Natural killer cell (primary cell): ENCODE data around the gene ZDHHC17. TPM values are rescaled to one million over a fixed set of nuclear protein-coding genes. Genes with fewer than 3 reads are reported as not detected.

ENCODE experiments used
- ATAC-seq, 3 donors: fragments of 150-1000 bp in 2 of 3; fragments of 200-7000 bp in 1 of 3; cut with Tn5 transposase; 1 replicate in 1 of 3; 2 replicates in 2 of 3; pipeline ENCODE4 v1.10.0; 2021; ENCODE audit warnings: mild to moderate bottlenecking in 2 of 3, moderate library complexity in 2 of 3
- DNase-seq, 2 donors: peaks; one replicate each; pipeline versions ENCODE4 v3.0.0 to v3.0.0-alpha.2; 2013 to 2021; ENCODE audit warnings: mixed read lengths in 1 of 2
- H3K27ac ChIP-seq: one replicate; pipeline ENCODE4 v1.5.1; 2013; ENCODE audit warnings: mild to moderate bottlenecking, low read length
- H3K27me3 ChIP-seq: one replicate; pipeline ENCODE4 v1.6.1; 2013; ENCODE audit warnings: low read length; ENCODE audit not compliant: control insufficient read depth, insufficient read depth
- H3K36me3 ChIP-seq: one replicate; pipeline ENCODE4 v1.6.1; 2013; ENCODE audit warnings: low read length; ENCODE audit not compliant: control insufficient read depth, insufficient read depth
- H3K4me1 ChIP-seq: one replicate; pipeline ENCODE4 v1.6.1; 2013; ENCODE audit warnings: low read length; ENCODE audit not compliant: control insufficient read depth, insufficient read depth
- H3K4me3 ChIP-seq: one replicate; pipeline ENCODE4 v1.5.1; 2013; ENCODE audit warnings: low read length
- H3K9me3 ChIP-seq: one replicate; pipeline ENCODE4 v1.6.1; 2013; ENCODE audit warnings: low read length; ENCODE audit not compliant: control insufficient read depth, insufficient read depth
- H3K27ac Mint-ChIP-seq, 2 donors: one replicate each; pipeline ENCODE4 v1.8.0; 2022; ENCODE audit warnings: mild to moderate bottlenecking in 2 of 2, mixed read lengths in 2 of 2, moderate library complexity in 1 of 2
- H3K27me3 Mint-ChIP-seq, 2 donors: one replicate each; pipeline ENCODE4 v1.8.0; 2022; ENCODE audit warnings: low read depth in 2 of 2, mixed read lengths in 2 of 2
- H3K36me3 Mint-ChIP-seq: one replicate; pipeline ENCODE4 v1.8.0; 2022; ENCODE audit warnings: mixed read lengths
- H3K4me1 Mint-ChIP-seq, 2 donors: one replicate each; pipeline ENCODE4 v1.8.0; 2022; ENCODE audit warnings: mixed read lengths in 2 of 2
- H3K4me3 Mint-ChIP-seq: one replicate; pipeline ENCODE4 v1.8.0; 2022; ENCODE audit warnings: mild to moderate bottlenecking, moderate library complexity, mixed read lengths
- H3K9me3 Mint-ChIP-seq, 2 donors: one replicate each; pipeline ENCODE4 v1.8.0; 2022; ENCODE audit warnings: mixed read lengths in 2 of 2
- WGBS: methylation state at CpG from one replicate; pipeline ENCODE4 v1.1.7; 2013; ENCODE audit warnings: missing lambda C conversion rate; ENCODE audit not compliant: insufficient coverage; 5-methylcytosine and 5-hydroxymethylcytosine counted together
- intact Hi-C: fragments of 100-400 bp; cut with micrococcal nuclease; formaldehyde crosslinking; loops from one replicate; pipeline ENCODE4 v1.14.2; 2022
- total RNA-seq, 4 donors: library from RNA; stranded (reverse); fragments of 120-200 nt in 1 of 4; gene quantifications; one replicate each; pipeline versions ENCODE4 v1.2.3 to v1.2.4, GENCODE V29; 2013 to 2022
- TF ChIP-seq, protein P1 (sequence below): fragments of 200-600 bp; IDR thresholded peaks from one replicate; pipeline ENCODE4 v1.8.0; 2022; ENCODE audit warnings: antibody characterized with exemption

Gene ZDHHC17
- total RNA-seq, 3 donors from 2014 or later (not counting 1 experiment from before 2014, with no cell fraction given), result 55.2 to 63.9 (median 58.4) TPM

DNA sequence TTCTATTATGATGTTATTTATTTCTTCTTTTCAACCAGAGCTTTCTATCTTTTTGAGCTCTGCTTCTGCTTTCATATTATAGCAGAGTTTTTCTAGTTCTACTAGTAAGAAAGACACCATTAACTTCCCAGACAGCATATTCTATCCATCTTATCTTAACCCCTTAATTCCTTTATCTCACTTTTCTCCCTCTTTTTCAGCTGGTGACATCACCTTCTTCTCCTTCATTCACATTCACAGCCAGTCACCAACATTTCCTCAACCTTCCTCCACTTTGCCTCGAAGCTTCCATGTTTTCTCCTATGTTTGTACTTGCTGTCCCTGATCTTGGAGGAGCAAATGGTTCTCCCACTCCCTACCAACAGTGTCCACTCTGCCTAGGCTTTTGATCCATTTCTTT is 118.5 kb downstream of the ZDHHC17 start:
- H3K27ac ChIP-seq, result no peak overlapping the region
- TF ChIP-seq, protein P1, sequence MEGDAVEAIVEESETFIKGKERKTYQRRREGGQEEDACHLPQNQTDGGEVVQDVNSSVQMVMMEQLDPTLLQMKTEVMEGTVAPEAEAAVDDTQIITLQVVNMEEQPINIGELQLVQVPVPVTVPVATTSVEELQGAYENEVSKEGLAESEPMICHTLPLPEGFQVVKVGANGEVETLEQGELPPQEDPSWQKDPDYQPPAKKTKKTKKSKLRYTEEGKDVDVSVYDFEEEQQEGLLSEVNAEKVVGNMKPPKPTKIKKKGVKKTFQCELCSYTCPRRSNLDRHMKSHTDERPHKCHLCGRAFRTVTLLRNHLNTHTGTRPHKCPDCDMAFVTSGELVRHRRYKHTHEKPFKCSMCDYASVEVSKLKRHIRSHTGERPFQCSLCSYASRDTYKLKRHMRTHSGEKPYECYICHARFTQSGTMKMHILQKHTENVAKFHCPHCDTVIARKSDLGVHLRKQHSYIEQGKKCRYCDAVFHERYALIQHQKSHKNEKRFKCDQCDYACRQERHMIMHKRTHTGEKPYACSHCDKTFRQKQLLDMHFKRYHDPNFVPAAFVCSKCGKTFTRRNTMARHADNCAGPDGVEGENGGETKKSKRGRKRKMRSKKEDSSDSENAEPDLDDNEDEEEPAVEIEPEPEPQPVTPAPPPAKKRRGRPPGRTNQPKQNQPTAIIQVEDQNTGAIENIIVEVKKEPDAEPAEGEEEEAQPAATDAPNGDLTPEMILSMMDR, result no peak
- H3K27me3 ChIP-seq, result peaks cover 11% of the 10 kb centered on the region
- DNase-seq (no peak), ATAC-seq (no peak)
- H3K9me3 ChIP-seq, result no peaks in the 10 kb centered on the region
- H3K36me3 ChIP-seq, result no peaks in the 10 kb centered on the region
- H3K4me3 Mint-ChIP-seq, result no peak overlapping the region
- H3K4me1 Mint-ChIP-seq, result peaks cover 13 to 15% of the 10 kb centered on the region in 2 donors
- H3K9me3 Mint-ChIP-seq, result no peaks in the 10 kb centered on the region
- H3K36me3 Mint-ChIP-seq, result no peaks in the 10 kb centered on the region
- intact Hi-C loops, result no loop called here
- H3K4me1 ChIP-seq, result peaks cover 13% of the 10 kb centered on the region
- no peak overlapping the region for H3K4me3 ChIP-seq
- H3K27ac Mint-ChIP-seq, result no peak overlapping the region
- WGBS, result 73% methylated on average over 1 of the region's 1 CpG
- peaks cover 19 to 33% of the 10 kb centered on the region in 2 donors for H3K27me3 Mint-ChIP-seq

DNA sequence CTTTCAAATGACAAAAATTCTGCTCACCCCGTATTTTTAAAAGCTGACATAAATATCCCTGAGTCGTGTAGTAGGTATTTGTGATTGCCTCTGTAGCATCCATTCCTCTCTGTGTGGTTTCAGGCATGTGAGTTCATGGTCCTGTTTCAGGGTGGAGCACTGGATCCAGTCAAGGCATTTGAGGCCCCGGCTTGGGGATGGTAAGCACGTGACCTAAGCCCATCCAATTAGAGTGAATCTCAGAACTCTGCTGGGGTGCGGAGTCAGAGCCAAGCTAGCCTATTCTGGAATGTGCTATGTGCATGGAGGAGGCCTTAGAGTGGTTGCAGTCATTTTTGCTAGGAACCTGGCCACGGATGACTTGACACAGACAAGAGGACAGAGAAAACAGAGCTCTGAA is 119.2 kb downstream of the ZDHHC17 start:
- H3K27me3 ChIP-seq, result peaks cover 5% of the 10 kb centered on the region
- ATAC-seq (no peak), DNase-seq (no peak)
- TF ChIP-seq, protein P1, result no peak
- Mint-ChIP-seq H3K27me3 (peaks cover 12 to 27% of the 10 kb centered on the region in 2 donors), H3K36me3 (no peaks in the 10 kb centered on the region), H3K9me3 (no peaks in the 10 kb centered on the region), H3K27ac (no peak overlapping the region), H3K4me1 (peaks cover 11 to 13% of the 10 kb centered on the region in 2 donors), H3K4me3 (no peak overlapping the region)
- peaks cover 10% of the 10 kb centered on the region for H3K4me1 ChIP-seq
- H3K36me3 ChIP-seq, result no peaks in the 10 kb centered on the region
- H3K9me3 ChIP-seq, result no peaks in the 10 kb centered on the region
- H3K27ac ChIP-seq, result no peak overlapping the region
- H3K4me3 ChIP-seq, result no peak overlapping the region
- intact Hi-C loops, result no loop called here
- WGBS, result 89% methylated on average over 6 of the region's 6 CpGs

DNA sequence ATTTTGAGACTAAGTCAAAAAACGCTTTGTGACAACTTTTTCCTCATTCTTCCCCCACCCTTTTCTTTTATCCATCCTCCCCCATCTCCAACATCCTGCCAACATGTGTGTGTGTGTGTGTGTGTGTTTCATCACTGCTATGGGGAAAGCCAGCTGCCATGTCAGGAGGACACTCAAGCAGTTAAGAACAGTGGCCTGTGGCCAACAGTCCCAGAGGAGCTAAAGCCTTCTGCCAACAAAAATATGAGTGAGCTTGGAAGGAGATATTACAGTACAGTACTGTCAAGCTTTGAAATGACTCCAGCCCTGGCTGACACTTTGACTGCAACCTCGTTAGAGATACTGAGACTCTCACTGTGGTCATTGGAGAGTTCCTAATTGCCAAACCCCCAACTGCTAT is 119.9 kb downstream of the ZDHHC17 start:
- Histone ChIP-seq H3K27ac (no peak overlapping the region), H3K36me3 (no peaks in the 10 kb centered on the region), H3K4me1 (peaks cover 4% of the 10 kb centered on the region), H3K9me3 (no peaks in the 10 kb centered on the region), H3K4me3 (no peak overlapping the region), H3K27me3 (no peaks in the 10 kb centered on the region)
- Mint-ChIP-seq H3K4me3 (no peak overlapping the region), H3K27me3 (peaks cover 12 to 28% of the 10 kb centered on the region in 2 donors), H3K36me3 (no peaks in the 10 kb centered on the region), H3K27ac (no peak overlapping the region), H3K9me3 (no peaks in the 10 kb centered on the region), H3K4me1 (peaks cover 6% of the 10 kb centered on the region in 2 donors)
- ATAC-seq, result no peak
- TF ChIP-seq, protein P1, result no peak
- WGBS, result 77% methylated on average over 1 of the region's 2 CpGs
- intact Hi-C loops, result no loop called here
- DNase-seq, result no peak

DNA sequence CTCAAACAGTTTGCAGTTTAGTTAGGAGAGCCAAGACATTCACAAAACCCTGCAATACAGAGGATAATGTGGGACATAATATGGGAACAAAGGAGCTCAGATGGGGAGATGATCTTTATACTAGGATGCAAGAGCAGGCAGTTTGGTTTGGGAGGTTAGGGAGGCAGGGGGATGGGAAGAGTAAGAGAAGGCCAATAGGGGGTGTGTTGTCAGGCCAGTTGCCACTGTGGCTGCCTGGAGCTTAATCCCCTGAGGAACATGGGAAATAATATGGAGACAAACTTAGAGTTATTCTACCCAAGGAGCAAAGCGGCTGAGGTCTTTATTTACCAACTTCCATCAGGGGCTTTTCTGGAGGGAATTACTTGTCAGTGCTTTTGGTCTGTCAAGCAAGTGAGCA is 124.9 kb downstream of the ZDHHC17 start:
- Histone ChIP-seq H3K36me3 (no peaks in the 10 kb centered on the region), H3K9me3 (no peaks in the 10 kb centered on the region), H3K27ac (no peak overlapping the region), H3K4me1 (no peaks in the 10 kb centered on the region), H3K27me3 (peaks cover 3% of the 10 kb centered on the region), H3K4me3 (no peak overlapping the region)
- no peak for DNase-seq
- Mint-ChIP-seq H3K9me3 (no peaks in the 10 kb centered on the region), H3K4me1 (no peaks in the 10 kb centered on the region), H3K36me3 (no peaks in the 10 kb centered on the region), H3K27ac (no peak overlapping the region), H3K4me3 (no peak overlapping the region), H3K27me3 (peaks cover 13 to 16% of the 10 kb centered on the region in 2 donors)
- TF ChIP-seq, protein P1, result no peak
- intact Hi-C loops, result no loop called here
- WGBS, result 100% methylated on average over 1 of the region's 1 CpG
- ATAC-seq, result no peak
